ENCODE measurements around the gene TBC1D5. TPM values are rescaled to one million over a fixed set of nuclear protein-coding genes. Genes with fewer than 3 reads are reported as not detected.

TBC1D5 gene
- total RNA-seq, 1 donor from 2014 or later = 74.6 TPM

GRCh38 chr3:17227472-17227871, 515.0 kb downstream of the TBC1D5 start:
- ATAC-seq = no peak
- no peak overlapping the region for H3K27ac ChIP-seq
- TF ChIP-seq, protein P1, sequence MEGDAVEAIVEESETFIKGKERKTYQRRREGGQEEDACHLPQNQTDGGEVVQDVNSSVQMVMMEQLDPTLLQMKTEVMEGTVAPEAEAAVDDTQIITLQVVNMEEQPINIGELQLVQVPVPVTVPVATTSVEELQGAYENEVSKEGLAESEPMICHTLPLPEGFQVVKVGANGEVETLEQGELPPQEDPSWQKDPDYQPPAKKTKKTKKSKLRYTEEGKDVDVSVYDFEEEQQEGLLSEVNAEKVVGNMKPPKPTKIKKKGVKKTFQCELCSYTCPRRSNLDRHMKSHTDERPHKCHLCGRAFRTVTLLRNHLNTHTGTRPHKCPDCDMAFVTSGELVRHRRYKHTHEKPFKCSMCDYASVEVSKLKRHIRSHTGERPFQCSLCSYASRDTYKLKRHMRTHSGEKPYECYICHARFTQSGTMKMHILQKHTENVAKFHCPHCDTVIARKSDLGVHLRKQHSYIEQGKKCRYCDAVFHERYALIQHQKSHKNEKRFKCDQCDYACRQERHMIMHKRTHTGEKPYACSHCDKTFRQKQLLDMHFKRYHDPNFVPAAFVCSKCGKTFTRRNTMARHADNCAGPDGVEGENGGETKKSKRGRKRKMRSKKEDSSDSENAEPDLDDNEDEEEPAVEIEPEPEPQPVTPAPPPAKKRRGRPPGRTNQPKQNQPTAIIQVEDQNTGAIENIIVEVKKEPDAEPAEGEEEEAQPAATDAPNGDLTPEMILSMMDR (IDR thresholded peaks at IDR 0.05) = no peak
- H3K4me1 ChIP-seq = no peaks in the 10 kb centered on the region
- no peaks in the 10 kb centered on the region for H3K36me3 ChIP-seq
- H3K27me3 ChIP-seq = no peaks in the 10 kb centered on the region
- intact Hi-C loops (cut with DNase I) = no loop called here
- H3K9me3 ChIP-seq = no peaks in the 10 kb centered on the region
- no peak for DNase-seq
- no peak overlapping the region for H3K4me3 ChIP-seq

DNA sequence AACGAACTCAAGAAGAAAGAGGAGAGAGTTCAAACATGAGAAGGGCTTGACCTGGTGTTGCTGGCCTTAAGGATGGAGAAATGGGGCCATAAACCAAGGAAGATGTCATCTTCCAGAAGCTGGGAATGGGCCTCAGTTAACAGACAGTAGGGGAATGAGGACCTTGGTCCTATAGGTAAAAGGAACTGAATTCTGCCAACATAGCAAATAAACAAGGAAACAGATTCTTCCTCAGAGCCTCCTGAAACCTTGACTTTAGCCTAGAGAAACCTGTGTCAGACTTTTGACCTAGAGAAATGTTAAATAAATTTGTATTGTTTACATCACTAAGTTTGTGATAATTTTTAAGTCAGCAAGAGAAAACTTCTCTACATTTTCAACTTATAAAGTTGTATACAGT, 520.9 kb downstream of the TBC1D5 start:
- intact Hi-C loops (cut with DNase I) = no loop called here
- TF ChIP-seq, protein P1 (IDR thresholded peaks at IDR 0.05) = no peak
- no peak for ATAC-seq
- Histone ChIP-seq H3K9me3 (no peaks in the 10 kb centered on the region), H3K4me1 (no peaks in the 10 kb centered on the region), H3K36me3 (no peaks in the 10 kb centered on the region), H3K4me3 (no peak overlapping the region), H3K27me3 (no peaks in the 10 kb centered on the region), H3K27ac (no peak overlapping the region)
- DNase-seq = no peak

- TF ChIP-seq, protein P1 (IDR thresholded peaks at IDR 0.05) = no peak
- H3K4me3 ChIP-seq = no peak overlapping the region
- ATAC-seq (no peak), DNase-seq (no peak)
- H3K4me1 ChIP-seq = no peaks in the 10 kb centered on the region
- H3K9me3 ChIP-seq = no peaks in the 10 kb centered on the region
- H3K27me3 ChIP-seq = no peaks in the 10 kb centered on the region
- H3K36me3 ChIP-seq = no peaks in the 10 kb centered on the region
- H3K27ac ChIP-seq = no peak overlapping the region
- intact Hi-C loops (cut with DNase I) = no loop called here
Observed at GRCh38 chr3:17219593-17219992, 522.8 kb downstream of the TBC1D5 start.

DNA sequence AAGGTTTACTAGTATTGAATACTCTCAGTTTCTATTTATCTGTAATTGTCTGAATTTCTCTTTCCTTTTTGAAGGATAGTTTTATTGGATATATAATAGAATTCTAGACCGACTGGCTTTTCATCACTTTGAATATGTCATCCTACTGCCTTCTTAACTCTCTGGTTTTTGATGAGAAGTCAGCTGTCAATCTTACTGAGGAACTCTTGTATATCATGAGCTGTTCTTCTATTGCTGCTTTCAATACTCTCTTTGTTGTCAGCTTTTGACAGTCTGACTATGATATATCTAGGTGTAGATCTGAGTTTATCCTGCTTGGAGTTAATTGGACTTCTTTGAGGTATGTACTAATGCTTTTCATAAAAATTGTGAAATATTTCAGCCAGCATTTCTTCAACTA, 523.8 kb downstream of the TBC1D5 start:
- TF ChIP-seq, protein P1 (IDR thresholded peaks at IDR 0.05) = no peak
- Histone ChIP-seq H3K27ac (no peak overlapping the region), H3K4me1 (no peaks in the 10 kb centered on the region), H3K27me3 (no peaks in the 10 kb centered on the region), H3K36me3 (no peaks in the 10 kb centered on the region), H3K9me3 (no peaks in the 10 kb centered on the region), H3K4me3 (no peak overlapping the region)
- ATAC-seq (no peak), DNase-seq (no peak)
- intact Hi-C loops (cut with DNase I) = no loop called here

DNA sequence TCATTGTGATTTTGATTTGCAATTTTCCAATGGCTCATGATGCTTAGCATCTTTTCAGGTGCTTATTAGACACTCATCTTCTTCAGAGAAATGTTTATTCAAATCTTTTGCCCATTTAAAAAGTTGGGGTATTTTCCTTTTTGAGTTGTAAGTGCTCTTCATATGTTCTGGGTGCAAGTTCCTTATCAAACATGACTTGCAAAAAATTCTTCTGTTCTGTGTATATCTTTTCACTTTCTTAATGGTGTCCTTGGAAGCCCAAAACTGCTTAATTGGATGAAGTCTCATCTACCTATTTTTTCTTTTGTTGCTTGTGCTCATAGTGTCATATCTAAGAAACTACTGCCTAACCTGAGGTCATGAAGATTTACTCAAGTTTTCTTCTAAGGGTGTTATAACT, 524.8 kb downstream of the TBC1D5 start:
- TF ChIP-seq, protein P1 (IDR thresholded peaks at IDR 0.05) = no peak
- peaks cover 7% of the 10 kb centered on the region for H3K36me3 ChIP-seq
- no peaks in the 10 kb centered on the region for H3K27me3 ChIP-seq
- H3K27ac ChIP-seq = no peak overlapping the region
- intact Hi-C loops (cut with DNase I) = no loop called here
- no peak overlapping the region for H3K4me3 ChIP-seq
- H3K9me3 ChIP-seq = no peaks in the 10 kb centered on the region
- H3K4me1 ChIP-seq = no peaks in the 10 kb centered on the region
- DNase-seq (no peak), ATAC-seq (no peak)

DNA sequence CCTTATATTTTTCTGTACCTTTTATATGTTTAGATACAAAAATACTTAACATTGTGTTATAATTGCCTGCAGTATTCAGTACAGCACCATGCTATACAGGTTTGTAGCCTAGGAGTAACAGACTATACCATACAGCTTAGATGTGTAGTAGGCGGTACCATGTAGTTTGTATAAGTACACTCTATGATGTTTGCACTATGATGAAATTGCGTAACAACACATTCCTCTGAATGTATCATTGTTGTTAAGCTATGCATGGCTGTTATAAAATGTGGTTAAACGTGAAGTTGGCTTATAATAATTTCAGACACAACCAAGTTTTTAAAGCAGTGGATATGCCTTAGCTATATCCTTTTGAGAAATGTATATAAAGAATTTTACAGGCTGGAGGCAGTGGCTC, 529.3 kb downstream of the TBC1D5 start:
- Histone ChIP-seq H3K36me3 (peaks cover 7% of the 10 kb centered on the region), H3K9me3 (no peaks in the 10 kb centered on the region), H3K4me3 (no peak overlapping the region), H3K4me1 (no peaks in the 10 kb centered on the region), H3K27me3 (no peaks in the 10 kb centered on the region), H3K27ac (no peak overlapping the region)
- intact Hi-C loops (cut with DNase I) = no loop called here
- TF ChIP-seq, protein P1 (IDR thresholded peaks at IDR 0.05) = no peak
- ATAC-seq (no peak), DNase-seq (no peak)
